ENCODE results near the gene LSM14B.

GRCh38 chr20:62129731-62130531 lies 7.7 kb downstream of the LSM14B start:
- no peak for TF ChIP-seq CTCF (IDR thresholded peaks at IDR 0.05)
- TF ChIP-seq POLR2A (IDR thresholded peaks at IDR 0.05): no peak

Measured in heart left ventricle (tissue), 13 donors.